GM12864 (cell line): ENCODE results near the gene SLC39A3.

Source experiments
- DNase-seq: peaks from one replicate; pipeline ENCODE4 v3.0.0-alpha.2; 2011; ENCODE audit warnings: low read depth
- H3K4me3 ChIP-seq: 2 replicates; pipeline ENCODE4 v1.5.1; 2011; ENCODE audit warnings: mild to moderate bottlenecking, low read depth, low read length, control low read depth
- TF ChIP-seq, protein P1 (sequence below): IDR thresholded peaks from 2 replicates; pipeline ENCODE4 v1.5.1; 2011; ENCODE audit warnings: low read depth, mild to moderate bottlenecking, moderate library complexity, low read length, control low read depth, inconsistent platforms; ENCODE audit errors: missing control alignments

Gene SLC39A3

DNA sequence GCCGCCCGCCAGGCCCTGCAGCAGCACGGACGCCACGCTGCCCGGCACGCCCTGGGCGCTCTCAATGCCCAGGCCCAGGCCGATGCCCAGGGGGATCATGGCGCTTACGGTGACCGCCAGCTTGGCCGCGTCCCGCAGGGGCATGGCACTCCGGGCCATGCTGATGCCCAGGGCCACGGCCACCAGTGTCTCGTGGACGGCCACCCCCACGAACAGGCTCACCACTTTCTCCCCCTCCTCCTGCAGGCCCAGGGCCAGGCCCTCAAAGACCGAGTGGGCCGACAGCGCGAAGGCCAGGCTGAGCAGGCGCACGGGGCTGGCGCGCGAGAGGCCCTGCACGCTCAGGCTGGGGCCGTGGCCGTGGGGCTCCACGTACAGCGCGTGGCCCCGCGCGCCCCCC, 6.9 kb downstream of the SLC39A3 start:
- no peak for DNase-seq
- TF ChIP-seq, protein P1, sequence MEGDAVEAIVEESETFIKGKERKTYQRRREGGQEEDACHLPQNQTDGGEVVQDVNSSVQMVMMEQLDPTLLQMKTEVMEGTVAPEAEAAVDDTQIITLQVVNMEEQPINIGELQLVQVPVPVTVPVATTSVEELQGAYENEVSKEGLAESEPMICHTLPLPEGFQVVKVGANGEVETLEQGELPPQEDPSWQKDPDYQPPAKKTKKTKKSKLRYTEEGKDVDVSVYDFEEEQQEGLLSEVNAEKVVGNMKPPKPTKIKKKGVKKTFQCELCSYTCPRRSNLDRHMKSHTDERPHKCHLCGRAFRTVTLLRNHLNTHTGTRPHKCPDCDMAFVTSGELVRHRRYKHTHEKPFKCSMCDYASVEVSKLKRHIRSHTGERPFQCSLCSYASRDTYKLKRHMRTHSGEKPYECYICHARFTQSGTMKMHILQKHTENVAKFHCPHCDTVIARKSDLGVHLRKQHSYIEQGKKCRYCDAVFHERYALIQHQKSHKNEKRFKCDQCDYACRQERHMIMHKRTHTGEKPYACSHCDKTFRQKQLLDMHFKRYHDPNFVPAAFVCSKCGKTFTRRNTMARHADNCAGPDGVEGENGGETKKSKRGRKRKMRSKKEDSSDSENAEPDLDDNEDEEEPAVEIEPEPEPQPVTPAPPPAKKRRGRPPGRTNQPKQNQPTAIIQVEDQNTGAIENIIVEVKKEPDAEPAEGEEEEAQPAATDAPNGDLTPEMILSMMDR = no peak
- no peak overlapping the region for H3K4me3 ChIP-seq

DNA sequence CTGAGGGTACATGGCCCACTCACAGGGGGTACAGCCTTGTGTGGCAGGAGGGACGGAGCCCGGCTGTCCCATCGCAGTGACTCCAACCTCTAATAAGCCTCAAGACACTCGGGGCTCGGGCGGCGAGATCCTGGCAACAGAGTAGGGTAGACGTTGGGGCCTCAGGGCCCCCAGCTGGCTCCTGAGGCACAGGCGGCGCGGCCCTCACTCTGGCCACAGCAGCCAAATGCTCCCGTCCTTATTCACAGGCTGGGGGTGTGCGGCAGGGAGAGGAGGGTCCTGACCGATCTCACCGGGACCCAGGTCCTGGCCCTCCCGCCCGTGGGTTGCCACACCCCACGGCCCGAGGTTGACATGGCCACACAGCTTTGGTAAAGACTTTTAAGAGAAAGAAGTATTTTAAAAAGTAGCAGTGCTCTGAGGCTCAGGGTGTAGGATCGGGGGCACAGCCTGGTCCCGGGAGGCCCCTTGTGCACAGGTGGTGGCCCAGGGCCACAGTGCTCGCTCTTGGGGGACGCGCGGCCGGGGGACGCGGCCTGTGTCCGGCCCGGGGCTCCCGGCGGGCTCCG, 7.6 kb downstream of the SLC39A3 start:
- TF ChIP-seq, protein P1 = no peak
- no peak overlapping the region for H3K4me3 ChIP-seq
- DNase-seq = no peak

DNA sequence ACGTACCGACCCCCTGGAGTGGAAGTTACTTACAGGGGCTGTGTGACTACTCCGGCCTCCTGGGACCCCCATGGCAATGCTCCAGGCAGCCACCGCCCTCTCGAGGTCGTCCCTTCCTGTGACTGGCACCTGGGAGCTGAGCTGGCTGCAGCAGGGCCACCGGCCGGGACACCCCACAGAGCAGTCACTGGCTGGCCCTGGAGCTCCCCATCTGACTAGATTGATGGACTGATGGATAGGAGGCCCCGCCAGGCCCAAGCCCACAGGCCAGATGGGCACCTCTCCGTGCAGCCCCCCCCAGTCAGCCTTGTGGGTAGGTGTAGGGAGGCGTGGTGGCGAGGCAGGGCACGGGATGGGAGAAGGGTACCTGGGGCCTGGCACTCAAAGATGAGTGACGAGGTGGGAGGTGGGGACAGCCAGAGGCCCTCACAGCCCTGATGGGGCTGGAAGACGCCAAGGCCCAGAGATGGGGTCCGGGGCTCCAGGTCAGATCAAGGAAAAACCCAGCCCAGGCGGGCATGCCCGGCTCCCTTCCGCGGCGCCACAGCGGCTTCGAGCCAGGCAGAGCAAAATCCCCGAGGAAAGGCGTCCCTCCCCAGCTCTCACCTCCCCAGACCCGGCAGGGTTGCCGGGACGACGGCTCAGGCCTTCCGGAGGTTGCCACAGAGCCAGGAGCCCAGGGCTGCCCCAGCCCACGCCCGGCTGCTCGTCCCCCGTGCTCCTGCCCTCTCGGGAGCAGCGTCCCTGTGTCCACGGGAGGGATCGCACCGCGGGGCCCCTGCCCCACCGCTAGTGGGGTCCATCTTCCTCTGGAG, 8.4 kb downstream of the SLC39A3 start:
- TF ChIP-seq, protein P1 = no peak
- no peak for DNase-seq
- H3K4me3 ChIP-seq = no peak overlapping the region

DNA sequence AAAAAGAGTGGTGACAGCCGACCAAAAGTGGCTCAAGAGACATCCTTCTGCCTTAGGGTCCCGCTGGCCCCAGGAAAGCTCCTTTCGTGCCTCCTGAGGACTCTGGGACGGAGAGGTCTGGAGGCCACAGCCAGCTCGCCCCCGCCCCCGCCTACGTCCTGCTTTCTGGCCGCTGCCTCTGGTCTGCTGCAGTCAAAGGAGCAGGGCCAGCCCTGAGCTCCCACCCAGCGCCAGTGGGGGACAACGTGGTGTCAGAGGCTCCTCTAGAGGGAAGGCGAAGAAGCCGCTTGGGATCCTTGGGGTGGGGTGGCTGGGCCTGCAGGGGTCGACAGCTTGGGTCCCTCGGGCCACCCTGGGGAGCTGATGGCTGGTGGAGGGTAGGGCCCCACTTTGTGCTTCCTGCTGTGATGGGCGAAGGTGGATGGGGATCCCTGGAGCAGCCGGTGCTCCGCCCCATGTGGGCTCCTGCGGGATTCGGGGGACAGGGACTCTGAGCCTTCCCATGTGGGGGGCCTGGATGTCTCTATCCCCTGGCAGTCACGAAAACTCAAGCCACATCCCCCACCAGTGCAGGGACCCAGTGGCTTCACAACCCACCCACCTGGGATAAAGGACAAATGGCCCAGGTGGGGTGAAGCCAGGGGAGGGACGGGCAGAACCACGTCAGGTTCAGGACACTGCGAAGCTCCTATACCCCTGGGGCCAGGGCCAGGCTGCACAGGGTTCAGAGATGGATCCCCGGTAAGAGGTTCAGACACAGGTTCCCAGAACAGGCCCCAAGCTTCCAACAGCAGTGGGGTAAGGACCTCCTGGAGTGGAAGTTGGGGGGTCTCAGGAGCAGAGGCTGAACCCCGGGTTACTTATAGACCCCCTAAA, 9.6 kb downstream of the SLC39A3 start:
- no peak for DNase-seq
- TF ChIP-seq, protein P1 = no peak
- no peak overlapping the region for H3K4me3 ChIP-seq

DNA sequence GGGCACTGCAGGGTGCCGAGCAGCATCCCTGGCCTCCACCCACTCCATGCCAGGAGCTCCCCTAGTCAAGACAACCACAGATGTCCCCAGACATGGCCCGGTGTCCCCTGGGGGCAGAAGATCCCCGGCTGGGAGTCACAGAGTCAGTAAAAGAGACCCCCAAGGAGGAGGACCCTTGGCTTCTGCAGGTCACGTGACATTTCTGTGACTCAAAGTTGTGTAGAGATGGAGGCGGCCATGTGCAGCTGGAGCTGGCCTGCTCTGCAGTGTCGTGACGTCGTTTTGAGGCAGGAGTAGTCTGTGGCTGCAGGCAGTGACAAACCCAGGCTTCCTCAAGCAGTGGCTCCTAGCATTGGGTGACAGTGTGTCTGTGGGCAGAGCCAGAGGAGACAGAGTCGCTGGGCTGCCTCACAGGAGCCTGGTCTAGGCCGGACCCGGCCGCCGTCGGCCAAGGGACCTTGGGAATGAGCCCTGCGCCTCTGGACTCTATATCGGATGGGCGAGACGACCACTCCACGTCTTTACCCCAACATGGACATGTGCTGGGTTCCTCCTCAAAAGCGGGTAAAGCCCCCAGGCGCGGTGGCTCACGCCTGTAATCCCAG, 10.9 kb downstream of the SLC39A3 start:
- no peak for DNase-seq
- TF ChIP-seq, protein P1 = no peak
- H3K4me3 ChIP-seq = no peak overlapping the region

DNA sequence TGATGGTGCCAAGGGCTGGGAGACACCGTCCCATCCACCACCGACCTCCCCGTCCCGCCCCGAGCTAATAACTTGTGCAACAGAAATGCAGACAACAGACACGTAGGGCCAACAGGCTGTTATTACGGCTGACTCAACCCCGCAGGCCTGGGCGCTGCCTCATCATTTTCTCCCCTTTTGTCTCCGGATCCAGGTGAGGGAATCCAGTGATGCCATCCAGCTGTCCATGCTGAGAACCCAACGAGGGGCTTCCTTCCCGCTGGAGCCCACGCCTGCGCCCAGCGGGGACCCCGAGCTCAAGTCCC, 12.2 kb downstream of the SLC39A3 start:
- TF ChIP-seq, protein P1 = no peak
- H3K4me3 ChIP-seq = no peak overlapping the region
- no peak for DNase-seq
